PC-3 (cell line): ENCODE measurements around the gene GORAB.

Source experiments
- EZH2phosphoT487 ChIP-seq: fragments of 300-600 bp; sonication (generic); IDR thresholded peaks from 2 replicates; pipeline ENCODE4 v1.6.1; 2018; ENCODE audit warnings: mild to moderate bottlenecking, antibody characterized with exemption, low read length, borderline replicate concordance
- TF ChIP-seq, protein P1 (sequence below): fragments of 300-600 bp; sonication (generic); conservative IDR thresholded peaks from 2 replicates; pipeline ENCODE4 v1.5.1; 2017; ENCODE audit warnings: antibody characterized with exemption, low read depth, mild to moderate bottlenecking, low read length

DNA sequence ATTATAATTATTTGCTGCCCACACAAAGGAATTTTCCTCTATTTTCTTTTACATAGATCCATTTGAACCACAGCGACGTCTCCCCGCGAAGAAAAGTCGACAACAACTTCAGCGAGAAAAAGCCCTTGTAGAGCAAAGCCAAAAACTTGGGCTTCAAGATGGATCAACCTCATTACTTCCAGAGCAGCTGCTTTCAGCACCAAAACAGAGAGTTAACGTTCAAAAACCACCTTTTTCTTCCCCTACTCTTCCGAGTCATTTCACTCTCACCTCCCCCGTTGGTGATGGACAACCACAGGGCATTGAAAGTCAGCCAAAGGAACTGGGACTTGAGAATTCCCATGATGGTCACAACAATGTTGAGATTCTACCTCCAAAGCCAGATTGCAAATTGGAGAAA, 7.2 kb downstream of the GORAB start:
- TF ChIP-seq, protein P1, sequence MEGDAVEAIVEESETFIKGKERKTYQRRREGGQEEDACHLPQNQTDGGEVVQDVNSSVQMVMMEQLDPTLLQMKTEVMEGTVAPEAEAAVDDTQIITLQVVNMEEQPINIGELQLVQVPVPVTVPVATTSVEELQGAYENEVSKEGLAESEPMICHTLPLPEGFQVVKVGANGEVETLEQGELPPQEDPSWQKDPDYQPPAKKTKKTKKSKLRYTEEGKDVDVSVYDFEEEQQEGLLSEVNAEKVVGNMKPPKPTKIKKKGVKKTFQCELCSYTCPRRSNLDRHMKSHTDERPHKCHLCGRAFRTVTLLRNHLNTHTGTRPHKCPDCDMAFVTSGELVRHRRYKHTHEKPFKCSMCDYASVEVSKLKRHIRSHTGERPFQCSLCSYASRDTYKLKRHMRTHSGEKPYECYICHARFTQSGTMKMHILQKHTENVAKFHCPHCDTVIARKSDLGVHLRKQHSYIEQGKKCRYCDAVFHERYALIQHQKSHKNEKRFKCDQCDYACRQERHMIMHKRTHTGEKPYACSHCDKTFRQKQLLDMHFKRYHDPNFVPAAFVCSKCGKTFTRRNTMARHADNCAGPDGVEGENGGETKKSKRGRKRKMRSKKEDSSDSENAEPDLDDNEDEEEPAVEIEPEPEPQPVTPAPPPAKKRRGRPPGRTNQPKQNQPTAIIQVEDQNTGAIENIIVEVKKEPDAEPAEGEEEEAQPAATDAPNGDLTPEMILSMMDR, result no peak
- TF ChIP-seq EZH2phosphoT487, result no peak
